Activated CD8-positive, alpha-beta T cell treated with anti-CD3 and anti-CD28 coated beads for 36 hours (primary cell): ENCODE measurements around the gene RGS16. TPM values are rescaled to one million over a fixed set of nuclear protein-coding genes. Genes with fewer than 3 reads are reported as not detected.
A peak's percentile ranks its signal among the peaks of the same experiment; 100 is the strongest.

Experiments
- ATAC-seq: fragments of 200-7000 bp; cut with Tn5 transposase; one replicate; pipeline ENCODE4 v1.10.0; 2021; ENCODE audit warnings: mild to moderate bottlenecking, moderate library complexity
- CTCF ChIA-PET: fragments of 350-600 bp; sonication (Branson Sonifier 250); formaldehyde crosslinking; loops from one replicate; lab custom pipeline; 2021; ENCODE audit warnings: antibody characterized with exemption; lab: Charles Lee
- POLR2A ChIA-PET: fragments of 350-600 bp; sonication (Branson Sonifier 250); formaldehyde crosslinking; loops from one replicate; lab custom pipeline; 2021; ENCODE audit warnings: antibody characterized with exemption; lab: Charles Lee
- DNase-seq: peaks from one replicate; pipeline ENCODE4 v3.0.0-alpha.2; 2020
- H3K27ac Mint-ChIP-seq: one replicate; pipeline ENCODE4 v1.8.0; 2021; ENCODE audit warnings: mild to moderate bottlenecking, mixed read lengths
- H3K27me3 Mint-ChIP-seq: one replicate; pipeline ENCODE4 v1.8.0; 2021; ENCODE audit warnings: mixed read lengths
- H3K36me3 Mint-ChIP-seq: one replicate; pipeline ENCODE4 v1.8.0; 2021; ENCODE audit warnings: low read depth, mixed read lengths
- H3K4me1 Mint-ChIP-seq: one replicate; pipeline ENCODE4 v1.8.0; 2021; ENCODE audit warnings: low read depth, mixed read lengths
- H3K4me3 Mint-ChIP-seq: one replicate; pipeline ENCODE4 v1.8.0; 2021; ENCODE audit warnings: mild to moderate bottlenecking, moderate library complexity, mixed read lengths
- H3K9me3 Mint-ChIP-seq: one replicate; pipeline ENCODE4 v1.8.0; 2021; ENCODE audit warnings: mixed read lengths
- CTCF ChIP-seq: fragments of 200-600 bp; IDR thresholded peaks from one replicate; pipeline ENCODE4 v1.8.0; 2022; ENCODE audit warnings: antibody characterized with exemption, mild to moderate bottlenecking
- intact Hi-C: fragments of 100-400 bp; cut with micrococcal nuclease; formaldehyde crosslinking; loops from one replicate; pipeline ENCODE4 v1.10.0; 2022
- total RNA-seq, 2 experiments: library from RNA; stranded (reverse); gene quantifications; one replicate each; pipeline ENCODE4 v1.2.3, GENCODE V29; 2021

The RGS16 gene
- total RNA-seq = 10 to 100 TPM; 33.8 to 35.6 TPM

GRCh38 chr1:182604175-182605164 is at the start of gene RGS16:
RGS16 (minus strand) TSS chr1:182604389; CDS start chr1:182604259, 130 bp downstream.
- no peak for TF ChIP-seq CTCF
- Mint-ChIP-seq H3K27ac (no peak within 1 kb of the TSS), H3K27me3 (peaks cover 29% of the 10 kb centered on the region), H3K9me3 (no peaks in the 10 kb centered on the region), H3K4me1 (peaks cover 41% of the 10 kb centered on the region), H3K36me3 (no peaks in the 10 kb centered on the region), H3K4me3 (peak within 1 kb of the TSS; percentile 2)
- ATAC-seq (peak; percentile 93), DNase-seq (peak; percentile 97)
- ChIA-PET POLR2A (interaction anchor here (0.6 to 4.1 kb wide), 11 partner anchors 8 to 982 kb away, joined by 3 to 33 read pairs (median 6); partner anchors contain the start of gene RNASEL), CTCF (interaction anchor here (1.3 to 27.6 kb wide), 5 partner anchors 10 to 184 kb away, joined by 6 to 1003 read pairs (median 17); partner anchors contain the start of genes NPL and RNASEL)
- intact Hi-C loops = loop anchor here (5.0 kb wide), 1 partner anchor 108 kb away; no protein-coding TSS in a partner anchor

- ATAC-seq (no peak), DNase-seq (no peak)
- H3K27me3 Mint-ChIP-seq = peaks cover 12% of the 10 kb centered on the region
- H3K4me3 Mint-ChIP-seq = no peak overlapping the region
- intact Hi-C loops = no loop called here
- no peaks in the 10 kb centered on the region for H3K9me3 Mint-ChIP-seq
- no peaks in the 10 kb centered on the region for H3K36me3 Mint-ChIP-seq
- peaks cover 4% of the 10 kb centered on the region for H3K4me1 Mint-ChIP-seq
- no peak overlapping the region for H3K27ac Mint-ChIP-seq
- no peak for TF ChIP-seq CTCF
- ChIA-PET POLR2A (interaction anchor here (0.8 to 1.3 kb wide), 2 partner anchors 12 to 149 kb away, joined by 3 read pairs; no protein-coding TSS in a partner anchor), CTCF (interaction anchor here (2.7 kb wide), 1 partner anchor 59 kb away, joined by 7 read pairs; no protein-coding TSS in a partner anchor)
Observed at GRCh38 chr1:182653986-182654385, 49.8 kb upstream of the RGS16 start.

GRCh38 chr1:182652933-182653332 is 48.7 kb upstream of the RGS16 start:
- Mint-ChIP-seq H3K27ac (no peak overlapping the region), H3K4me1 (peaks cover 4% of the 10 kb centered on the region), H3K9me3 (no peaks in the 10 kb centered on the region), H3K4me3 (no peak overlapping the region), H3K36me3 (no peaks in the 10 kb centered on the region), H3K27me3 (peaks cover 9% of the 10 kb centered on the region)
- intact Hi-C loops = no loop called here
- CTCF ChIA-PET = interaction anchor here (2.7 kb wide), 1 partner anchor 58 kb away, joined by 7 read pairs; no protein-coding TSS in a partner anchor
- no peak for TF ChIP-seq CTCF
- DNase-seq (no peak), ATAC-seq (no peak)
- POLR2A ChIA-PET = interaction anchor here (0.8 to 1.3 kb wide), 2 partner anchors 13 to 151 kb away, joined by 3 read pairs; no protein-coding TSS in a partner anchor

GRCh38 chr1:182651339-182651724 is 47.1 kb upstream of the RGS16 start:
- H3K36me3 Mint-ChIP-seq = no peaks in the 10 kb centered on the region
- CTCF ChIA-PET = no interaction called here

More at GRCh38 chr1:182651339-182651724, 47.1 kb upstream of the RGS16 start:
- intact Hi-C loops = no loop called here
- POLR2A ChIA-PET = no interaction called here
- DNase-seq = no peak
- no peaks in the 10 kb centered on the region for H3K9me3 Mint-ChIP-seq
- H3K27me3 Mint-ChIP-seq = peaks cover 2% of the 10 kb centered on the region
- no peak for TF ChIP-seq CTCF
- H3K27ac Mint-ChIP-seq = no peak overlapping the region
- H3K4me1 Mint-ChIP-seq = peaks cover 4% of the 10 kb centered on the region
- ATAC-seq = no peak
- no peak overlapping the region for H3K4me3 Mint-ChIP-seq
